ENCODE measurements around the gene SKIC2. TPM values are rescaled to one million over a fixed set of nuclear protein-coding genes. Genes with fewer than 3 reads are reported as not detected.

Gene SKIC2
- total RNA-seq, 1 donor from 2014 or later = 63.4 TPM

DNA sequence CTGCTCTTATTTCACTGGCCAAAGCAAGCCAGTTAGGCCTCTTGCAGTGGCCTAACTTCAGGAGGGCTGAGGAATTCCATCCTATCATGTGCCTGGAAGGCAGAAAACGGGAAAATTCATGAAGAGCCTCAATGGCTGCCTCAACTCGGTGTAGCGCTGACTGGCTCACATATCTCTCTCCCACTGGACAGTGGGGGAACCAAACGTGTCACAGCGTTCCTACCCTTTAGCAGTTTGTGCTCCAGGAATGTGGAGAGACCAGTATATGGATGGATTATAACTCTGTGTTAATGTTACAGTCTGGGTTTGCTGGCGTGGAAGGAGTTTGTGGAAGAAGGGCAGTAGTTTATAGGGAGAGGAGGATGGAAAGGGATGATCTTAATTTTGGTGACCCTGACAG is 43.2 kb upstream of the SKIC2 start:
- Mint-ChIP-seq H3K9me3 (ENCODE audit: unreplicated experiment) (no peaks in the 10 kb centered on the region), H3K27ac (ENCODE audit: unreplicated experiment) (no peak overlapping the region), H3K4me1 (ENCODE audit: unreplicated experiment) (no peaks in the 10 kb centered on the region), H3K4me3 (ENCODE audit: unreplicated experiment) (no peak overlapping the region), H3K27me3 (ENCODE audit: unreplicated experiment) (peaks cover 2% of the 10 kb centered on the region), H3K36me3 (ENCODE audit: low read depth, unreplicated experiment) (no peaks in the 10 kb centered on the region)
- no peak for DNase-seq (ENCODE audit: low spot score)
- TF ChIP-seq, protein P1, sequence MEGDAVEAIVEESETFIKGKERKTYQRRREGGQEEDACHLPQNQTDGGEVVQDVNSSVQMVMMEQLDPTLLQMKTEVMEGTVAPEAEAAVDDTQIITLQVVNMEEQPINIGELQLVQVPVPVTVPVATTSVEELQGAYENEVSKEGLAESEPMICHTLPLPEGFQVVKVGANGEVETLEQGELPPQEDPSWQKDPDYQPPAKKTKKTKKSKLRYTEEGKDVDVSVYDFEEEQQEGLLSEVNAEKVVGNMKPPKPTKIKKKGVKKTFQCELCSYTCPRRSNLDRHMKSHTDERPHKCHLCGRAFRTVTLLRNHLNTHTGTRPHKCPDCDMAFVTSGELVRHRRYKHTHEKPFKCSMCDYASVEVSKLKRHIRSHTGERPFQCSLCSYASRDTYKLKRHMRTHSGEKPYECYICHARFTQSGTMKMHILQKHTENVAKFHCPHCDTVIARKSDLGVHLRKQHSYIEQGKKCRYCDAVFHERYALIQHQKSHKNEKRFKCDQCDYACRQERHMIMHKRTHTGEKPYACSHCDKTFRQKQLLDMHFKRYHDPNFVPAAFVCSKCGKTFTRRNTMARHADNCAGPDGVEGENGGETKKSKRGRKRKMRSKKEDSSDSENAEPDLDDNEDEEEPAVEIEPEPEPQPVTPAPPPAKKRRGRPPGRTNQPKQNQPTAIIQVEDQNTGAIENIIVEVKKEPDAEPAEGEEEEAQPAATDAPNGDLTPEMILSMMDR (IDR thresholded peaks at IDR 0.05; ENCODE audit: unreplicated experiment) = no peak

DNA sequence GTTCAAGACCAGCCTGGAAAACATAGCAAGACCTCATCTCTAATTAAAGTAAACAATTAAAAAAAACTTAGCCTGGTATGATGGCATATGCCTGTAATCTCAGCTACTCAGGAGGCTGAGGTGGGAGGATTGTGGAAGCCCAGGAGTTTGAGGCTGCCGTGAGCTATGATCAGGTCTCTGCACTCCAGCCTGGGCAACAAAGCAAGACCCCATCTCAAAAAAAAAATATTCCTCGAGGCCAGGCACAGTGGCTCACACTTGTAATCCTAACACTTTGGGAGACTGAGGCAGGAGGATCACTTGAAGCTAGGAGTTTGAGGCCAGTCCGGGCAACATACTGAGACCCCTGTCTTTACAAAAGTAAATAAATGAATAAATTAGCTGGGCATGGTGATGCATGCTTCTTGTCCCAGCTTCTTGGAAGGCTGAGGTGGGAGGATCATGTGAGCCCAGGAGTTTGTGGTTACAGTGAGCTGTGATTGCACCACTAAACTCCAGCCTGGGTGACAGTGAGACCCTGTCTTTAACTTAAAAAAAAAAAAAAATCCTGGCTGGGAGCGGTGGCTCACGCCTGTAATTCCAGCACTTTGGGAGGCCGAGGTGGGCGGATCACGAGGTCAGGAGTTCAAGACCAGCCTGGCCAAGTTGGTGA is 40.8 kb upstream of the SKIC2 start:
- no peaks in the 10 kb centered on the region for H3K36me3 Mint-ChIP-seq (ENCODE audit: low read depth, unreplicated experiment)
- H3K4me1 Mint-ChIP-seq (ENCODE audit: unreplicated experiment) = no peaks in the 10 kb centered on the region
- no peak overlapping the region for H3K4me3 Mint-ChIP-seq (ENCODE audit: unreplicated experiment)
- no peak for DNase-seq (ENCODE audit: low spot score)
- H3K27me3 Mint-ChIP-seq (ENCODE audit: unreplicated experiment) = no peaks in the 10 kb centered on the region
- H3K9me3 Mint-ChIP-seq (ENCODE audit: unreplicated experiment) = no peaks in the 10 kb centered on the region
- no peak overlapping the region for H3K27ac Mint-ChIP-seq (ENCODE audit: unreplicated experiment)
- TF ChIP-seq, protein P1 (IDR thresholded peaks at IDR 0.05; ENCODE audit: unreplicated experiment) = no peak

- Mint-ChIP-seq H3K4me1 (ENCODE audit: unreplicated experiment) (no peaks in the 10 kb centered on the region), H3K36me3 (ENCODE audit: low read depth, unreplicated experiment) (no peaks in the 10 kb centered on the region), H3K27ac (ENCODE audit: unreplicated experiment) (no peak overlapping the region), H3K27me3 (ENCODE audit: unreplicated experiment) (no peaks in the 10 kb centered on the region), H3K9me3 (ENCODE audit: unreplicated experiment) (no peaks in the 10 kb centered on the region), H3K4me3 (ENCODE audit: unreplicated experiment) (no peak overlapping the region)
- TF ChIP-seq, protein P1 (IDR thresholded peaks at IDR 0.05; ENCODE audit: unreplicated experiment) = no peak
- no peak for DNase-seq (ENCODE audit: low spot score)
These were observed 39.2 kb upstream of the SKIC2 start for GRCh38 chr6:31919624-31920303.

GRCh38 chr6:31920811-31921210 is 38.2 kb upstream of the SKIC2 start:
- no peaks in the 10 kb centered on the region for H3K4me1 Mint-ChIP-seq (ENCODE audit: unreplicated experiment)
- H3K27me3 Mint-ChIP-seq (ENCODE audit: unreplicated experiment) = no peaks in the 10 kb centered on the region
- no peaks in the 10 kb centered on the region for H3K36me3 Mint-ChIP-seq (ENCODE audit: low read depth, unreplicated experiment)
- no peak for DNase-seq (ENCODE audit: low spot score)
- H3K4me3 Mint-ChIP-seq (ENCODE audit: unreplicated experiment) = no peak overlapping the region
- no peak overlapping the region for H3K27ac Mint-ChIP-seq (ENCODE audit: unreplicated experiment)
- no peaks in the 10 kb centered on the region for H3K9me3 Mint-ChIP-seq (ENCODE audit: unreplicated experiment)
- TF ChIP-seq, protein P1 (IDR thresholded peaks at IDR 0.05; ENCODE audit: unreplicated experiment) = no peak

DNA sequence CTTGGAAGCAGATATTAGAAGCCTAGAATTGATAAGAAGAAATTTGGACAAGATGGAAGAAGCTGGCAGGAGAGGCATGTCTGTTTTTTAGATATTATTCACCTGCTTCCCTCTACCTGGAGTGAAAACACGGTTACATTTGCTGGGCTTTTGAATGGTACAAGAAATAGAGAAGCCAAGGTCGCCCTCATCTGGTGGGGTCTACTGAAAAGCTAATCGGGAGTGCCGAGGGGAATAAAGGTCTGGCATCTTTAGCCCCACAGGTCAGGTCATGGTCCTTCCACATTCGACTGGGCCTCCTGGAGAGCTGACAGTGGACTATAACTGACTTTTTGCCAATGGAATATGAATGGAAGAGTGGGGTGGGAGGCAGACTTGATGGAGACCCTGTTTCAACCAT is 36.0 kb upstream of the SKIC2 start:
- no peaks in the 10 kb centered on the region for H3K4me1 Mint-ChIP-seq (ENCODE audit: unreplicated experiment)
- H3K27ac Mint-ChIP-seq (ENCODE audit: unreplicated experiment) = no peak overlapping the region
- no peaks in the 10 kb centered on the region for H3K9me3 Mint-ChIP-seq (ENCODE audit: unreplicated experiment)
- TF ChIP-seq, protein P1 (IDR thresholded peaks at IDR 0.05; ENCODE audit: unreplicated experiment) = no peak
- H3K36me3 Mint-ChIP-seq (ENCODE audit: low read depth, unreplicated experiment) = no peaks in the 10 kb centered on the region
- no peaks in the 10 kb centered on the region for H3K27me3 Mint-ChIP-seq (ENCODE audit: unreplicated experiment)
- H3K4me3 Mint-ChIP-seq (ENCODE audit: unreplicated experiment) = no peak overlapping the region
- no peak for DNase-seq (ENCODE audit: low spot score)
